ENCODE measurements around the gene UBE2A.

Gene UBE2A

DNA sequence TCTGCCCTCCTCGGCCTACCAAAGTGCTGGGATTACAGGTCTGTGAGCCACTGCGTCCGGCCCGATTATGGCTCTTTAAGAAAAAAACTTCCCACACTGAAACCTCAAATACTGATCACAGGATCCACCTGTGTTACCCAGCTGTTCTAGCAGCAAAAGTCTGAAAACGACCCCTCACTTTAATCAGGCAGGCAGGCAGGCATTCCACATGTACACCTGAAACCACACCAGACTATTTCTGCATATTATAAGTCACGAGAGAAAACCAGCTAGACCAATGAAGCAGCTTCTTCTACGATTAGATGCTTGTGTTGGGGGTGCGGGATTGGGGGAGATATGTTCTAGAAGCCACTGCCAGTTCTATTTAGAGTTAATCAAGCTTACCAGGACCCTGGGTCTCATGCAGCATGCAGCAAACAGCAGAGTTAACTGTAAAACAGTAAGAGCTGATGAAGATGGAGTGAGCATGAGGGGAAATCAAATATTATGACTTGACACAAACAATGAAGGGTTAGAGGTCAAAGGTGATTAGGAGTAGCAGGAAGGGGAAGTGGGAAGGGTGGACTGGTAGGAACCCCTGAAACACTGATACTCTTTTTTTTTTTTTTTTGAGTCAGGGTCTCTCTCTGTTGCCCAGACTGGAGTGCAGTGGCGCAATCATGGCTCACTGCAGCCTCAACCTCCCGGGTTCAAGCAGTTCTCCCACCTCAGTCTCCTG lies 50.7 kb downstream of the UBE2A start:
- Histone ChIP-seq H3K9me3 (ENCODE audit: control insufficient read depth, insufficient read depth, low read depth, low read length) (no peaks in the 10 kb centered on the region), H3K36me3 (ENCODE audit: control insufficient read depth in 2 of 2, insufficient read depth in 1 of 2, low read length in 2 of 2) (peaks cover 3 to 16% of the 10 kb centered on the region in 2 experiments; a peak in 2 of 3 replicates), H3K4me1 (ENCODE audit: control insufficient read depth, insufficient read depth, low read length) (peaks cover 4% of the 10 kb centered on the region; the same call in 1 of the 2 replicates), H3K27ac (ENCODE audit: extremely low read depth, low read depth, low read length) (no peak overlapping the region), H3K4me3 (ENCODE audit: low read depth, low read length) (no peak overlapping the region)
- CTCF ChIA-PET = interaction anchor here (0.6 to 1.0 kb wide), 2 partner anchors 22 to 130 kb away, joined by 3 to 4 read pairs; no protein-coding TSS in a partner anchor
- POLR2A ChIA-PET = interaction anchor here (0.6 to 0.7 kb wide), 3 partner anchors 18 to 68 kb away, joined by 3 to 4 read pairs (median 3); partner anchors contain the start of gene SEPTIN6
- TF ChIP-seq ZBTB1 (tag by site-specific recombination; IDR thresholded peaks at IDR 0.05) (no peak), ZNF266 (tag by site-specific recombination; IDR thresholded peaks at IDR 0.05; ENCODE audit: low read depth) (no peak)

DNA sequence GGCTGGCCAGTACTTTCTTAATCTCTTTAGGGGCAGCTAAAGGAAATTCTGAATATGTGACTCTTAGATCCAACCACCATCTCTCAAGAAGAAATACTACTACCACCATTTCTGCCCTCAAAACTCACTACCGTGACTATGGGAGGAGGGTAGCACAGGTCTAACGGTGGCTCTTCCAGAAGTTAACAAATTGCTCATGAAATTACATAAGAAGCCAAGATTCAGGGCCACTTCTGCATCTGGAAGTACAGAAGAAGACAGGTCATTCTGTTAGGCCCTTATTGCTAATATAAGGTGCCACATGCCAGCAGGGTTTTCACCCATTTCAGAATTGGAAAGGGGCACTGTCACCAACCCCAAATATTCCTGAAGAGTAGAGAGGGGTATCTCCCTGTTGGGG lies 51.5 kb downstream of the UBE2A start:
- no peak overlapping the region for H3K4me3 ChIP-seq (ENCODE audit: low read depth, low read length)
- H3K4me1 ChIP-seq (ENCODE audit: control insufficient read depth, insufficient read depth, low read length) = peaks cover 4% of the 10 kb centered on the region; the same call in 1 of the 2 replicates
- CTCF ChIA-PET = interaction anchor here (0.7 kb wide), 1 partner anchor 10 kb away, joined by 3 read pairs; no protein-coding TSS in a partner anchor
- H3K36me3 ChIP-seq (ENCODE audit: control insufficient read depth in 2 of 2, insufficient read depth in 1 of 2, low read length in 2 of 2) = peaks cover 3 to 16% of the 10 kb centered on the region in 2 experiments; a peak in 2 of 3 replicates
- POLR2A ChIA-PET = interaction anchor here (0.6 kb wide), 1 partner anchor 67 kb away, joined by 4 read pairs; the partner anchor contains the start of gene SEPTIN6
- TF ChIP-seq, protein P1, sequence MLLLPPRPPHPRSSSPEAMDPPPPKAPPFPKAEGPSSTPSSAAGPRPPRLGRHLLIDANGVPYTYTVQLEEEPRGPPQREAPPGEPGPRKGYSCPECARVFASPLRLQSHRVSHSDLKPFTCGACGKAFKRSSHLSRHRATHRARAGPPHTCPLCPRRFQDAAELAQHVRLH (tag by site-specific recombination; IDR thresholded peaks at IDR 0.05) = no peak
- TF ChIP-seq ZNF561 (tag by site-specific recombination; IDR thresholded peaks at IDR 0.05; ENCODE audit: borderline replicate concordance) (no peak), ZNF664 (tag by site-specific recombination; IDR thresholded peaks at IDR 0.05) (no peak)
- H3K27ac ChIP-seq (ENCODE audit: extremely low read depth, low read depth, low read length) = no peak overlapping the region
- H3K9me3 ChIP-seq (ENCODE audit: control insufficient read depth, insufficient read depth, low read depth, low read length) = no peaks in the 10 kb centered on the region
